SK-N-MC (cell line): ENCODE results near the gene TBC1D22A.
"Not testable (repeated sequence)": the region's sequence is repeated elsewhere in the genome, so short reads cannot be mapped to it uniquely, and the experiment has no call there.

Source experiments
- DNase-seq: peaks from one replicate; pipeline ENCODE4 v3.0.0-alpha.2; 2011; ENCODE audit warnings: low read depth, low spot score
- H3K27ac ChIP-seq: fragments of 200-600 bp; sonication (generic); 2 replicates; pipeline ENCODE4 v1.5.1; 2016; ENCODE audit warnings: mixed run types
- H3K36me3 ChIP-seq: fragments of 200-600 bp; sonication (generic); 2 replicates; pipeline ENCODE4 v1.6.1; 2017; ENCODE audit warnings: antibody characterized with exemption, low read length, mixed read lengths; ENCODE audit not compliant: insufficient read depth
- H3K4me3 ChIP-seq: fragments of 200-600 bp; sonication (generic); 2 replicates; pipeline ENCODE4 v1.5.1; 2016
- H3K9ac ChIP-seq: fragments of 200-600 bp; sonication (generic); 2 replicates; pipeline ENCODE4 v1.8.0; 2017; ENCODE audit warnings: mixed run types, mixed read lengths; ENCODE audit not compliant: insufficient read length
- H3K9me3 ChIP-seq: fragments of 200-600 bp; sonication (generic); 2 replicates; pipeline ENCODE4 v1.6.1; 2017; ENCODE audit warnings: low read depth, mild to moderate bottlenecking, antibody characterized with exemption, low read length, moderate library complexity, mixed read lengths
- EZH2 ChIP-seq: fragments of 200-600 bp; sonication (generic); IDR thresholded peaks from one replicate; pipeline ENCODE4 v1.6.1; 2017; ENCODE audit warnings: antibody characterized with exemption
- FOXP2 ChIP-seq: optimal IDR thresholded peaks from 2 replicates; pipeline ENCODE3; 2011; ENCODE audit warnings: mild to moderate bottlenecking, moderate library complexity; ENCODE audit not compliant: insufficient read depth; ENCODE audit errors: extremely low read length, control extremely low read depth
- POLR2AphosphoS5 ChIP-seq: IDR thresholded peaks from 2 replicates; pipeline ENCODE4 v1.6.1; 2012; ENCODE audit warnings: mild to moderate bottlenecking, low read depth, low read length, borderline replicate concordance

Gene TBC1D22A

DNA sequence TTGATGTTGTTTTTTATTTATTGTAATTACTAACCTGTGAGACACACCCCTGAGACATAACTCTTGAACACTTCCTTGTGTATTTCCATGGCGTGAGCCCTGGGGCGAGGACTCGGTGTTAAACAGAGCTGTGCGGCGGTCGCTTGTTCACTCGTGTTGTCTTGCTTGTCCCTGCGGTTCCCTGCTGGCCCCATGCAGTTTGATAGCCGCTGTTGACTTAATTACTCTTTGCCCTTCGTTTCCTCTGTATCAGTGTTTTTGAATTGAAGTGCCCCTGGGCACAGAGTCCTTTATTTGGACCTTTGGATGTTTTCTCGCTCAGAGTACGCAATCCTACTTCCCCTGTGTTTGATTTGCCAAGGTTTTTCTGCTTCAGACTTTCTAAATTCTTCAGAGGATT lies 52.7 kb downstream of the TBC1D22A start:
- TF ChIP-seq FOXP2 (no peak), POLR2AphosphoS5 (no peak)
- DNase-seq, result no peak
- Histone ChIP-seq H3K4me3 (no peak overlapping the region), H3K9ac (no peak overlapping the region), H3K9me3 (no peaks in the 10 kb centered on the region), H3K36me3 (no peaks in the 10 kb centered on the region), H3K27ac (no peak overlapping the region)

DNA sequence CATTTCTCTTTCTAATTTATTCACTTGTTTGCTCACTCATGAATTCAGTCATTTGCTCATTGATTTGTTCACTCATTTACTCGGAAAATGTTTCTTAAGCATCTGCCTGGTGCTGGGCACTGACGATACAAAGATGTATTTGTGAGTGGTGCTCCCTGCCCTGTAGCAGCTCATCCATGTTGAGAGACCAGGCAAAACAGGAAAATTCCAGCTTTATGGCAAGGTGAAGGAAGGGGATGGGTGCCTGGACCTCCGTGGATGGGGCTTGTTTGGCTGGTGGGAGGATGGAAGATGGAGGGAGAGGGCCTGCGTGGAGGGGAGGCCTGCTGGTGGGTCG lies 53.1 kb downstream of the TBC1D22A start:
- Histone ChIP-seq H3K9ac (no peak overlapping the region), H3K9me3 (no peaks in the 10 kb centered on the region), H3K36me3 (no peaks in the 10 kb centered on the region), H3K27ac (no peak overlapping the region), H3K4me3 (no peak overlapping the region)
- DNase-seq, result no peak
- TF ChIP-seq FOXP2 (no peak), EZH2 (no peak), POLR2AphosphoS5 (no peak)

DNA sequence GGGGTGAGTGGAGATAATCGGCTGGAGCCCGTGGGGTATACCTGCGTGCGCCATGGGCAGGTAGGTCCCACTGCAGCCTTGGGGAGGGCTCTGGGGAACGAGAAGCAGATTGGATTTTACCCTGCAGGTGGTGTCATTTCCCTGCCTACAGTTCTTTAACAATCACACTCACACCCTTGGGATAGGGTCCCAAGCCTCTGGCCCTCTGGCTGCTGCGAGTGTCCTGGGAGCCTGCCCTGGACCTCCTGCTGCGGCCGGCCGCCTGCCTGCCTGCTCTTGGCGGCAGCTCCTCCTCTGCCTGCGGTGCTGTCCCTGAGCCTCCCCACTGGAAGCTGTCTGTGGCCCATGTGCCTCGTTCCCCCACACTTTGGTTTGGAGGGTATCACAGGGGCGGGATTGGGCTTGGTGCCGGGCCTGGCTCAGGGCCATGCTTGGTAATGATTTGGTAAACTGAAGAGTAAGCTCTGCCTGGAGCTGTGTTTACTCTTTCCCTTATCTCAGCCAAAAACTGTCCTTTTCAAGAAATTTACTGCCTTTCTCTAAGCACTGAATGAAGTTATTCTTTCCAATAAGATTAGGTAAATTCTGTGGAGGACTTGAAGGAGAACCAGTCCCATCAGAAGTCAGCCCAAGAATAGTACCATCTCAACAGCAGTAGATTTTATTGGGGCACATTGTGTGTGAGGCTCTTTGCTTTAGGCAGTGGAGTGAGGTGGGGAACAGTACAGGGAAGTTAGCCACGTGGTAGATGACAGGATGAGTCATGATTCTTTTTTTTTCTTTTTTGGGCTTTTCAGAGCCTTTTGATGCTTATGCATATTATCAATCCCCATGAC lies 53.7 kb downstream of the TBC1D22A start:
- DNase-seq, result no peak
- H3K27ac ChIP-seq, result no peak overlapping the region
- H3K9me3 ChIP-seq, result no peaks in the 10 kb centered on the region
- H3K36me3 ChIP-seq, result no peaks in the 10 kb centered on the region
- no peak overlapping the region for H3K4me3 ChIP-seq
- no peak overlapping the region for H3K9ac ChIP-seq
- TF ChIP-seq FOXP2, result no peak
- TF ChIP-seq POLR2AphosphoS5, result no peak
- TF ChIP-seq EZH2, result no peak

DNA sequence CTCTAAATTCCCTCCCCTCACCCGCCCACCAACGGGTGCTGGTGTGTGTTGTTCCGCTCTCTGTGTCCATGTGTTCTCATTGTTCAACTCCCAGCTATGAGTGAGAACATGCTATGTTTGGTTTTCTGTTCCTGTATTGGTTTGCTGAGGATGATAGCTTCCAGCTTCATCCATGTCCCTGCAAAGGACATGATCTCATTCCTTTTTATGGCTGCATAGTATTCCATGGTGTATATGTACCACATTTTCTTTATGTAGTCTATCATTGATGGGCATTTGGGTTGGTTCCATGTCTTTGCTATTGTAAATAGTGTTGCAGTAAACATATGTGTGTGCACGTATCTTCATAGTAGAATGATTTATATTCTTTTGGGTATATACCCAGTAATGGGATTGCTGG lies 54.9 kb downstream of the TBC1D22A start:
- H3K9me3 ChIP-seq, DNase-seq: not testable (repeated sequence)

DNA sequence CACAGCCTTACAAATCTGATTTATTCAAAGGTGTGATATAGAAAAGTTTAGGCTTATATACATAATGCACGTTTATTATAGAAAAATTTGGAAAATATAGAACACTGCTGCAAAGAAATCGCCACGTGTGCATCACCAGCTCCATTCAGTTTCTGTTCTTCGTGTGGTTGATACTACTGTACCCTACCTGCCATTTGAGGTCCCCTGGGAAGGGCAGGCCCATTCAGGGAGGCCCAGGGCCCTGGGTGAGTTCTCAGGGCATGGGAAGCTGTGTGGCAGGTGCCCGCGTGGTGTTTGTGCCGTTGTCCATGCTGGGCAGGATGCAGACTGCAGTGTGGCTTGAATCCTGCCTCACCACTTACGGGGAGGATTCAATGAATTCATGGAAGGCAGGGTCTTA lies 60.8 kb downstream of the TBC1D22A start:
- no peaks in the 10 kb centered on the region for H3K36me3 ChIP-seq
- TF ChIP-seq POLR2AphosphoS5 (no peak), EZH2 (no peak), FOXP2 (no peak)
- H3K27ac ChIP-seq, result no peak overlapping the region
- H3K9ac ChIP-seq, result no peak overlapping the region
- DNase-seq, result no peak
- H3K4me3 ChIP-seq, result no peak overlapping the region
- no peaks in the 10 kb centered on the region for H3K9me3 ChIP-seq

More for the DNA sequence above, 54.9 kb downstream of the TBC1D22A start:
- H3K36me3 ChIP-seq, H3K4me3 ChIP-seq, H3K9ac ChIP-seq, H3K27ac ChIP-seq: not testable (repeated sequence)

DNA sequence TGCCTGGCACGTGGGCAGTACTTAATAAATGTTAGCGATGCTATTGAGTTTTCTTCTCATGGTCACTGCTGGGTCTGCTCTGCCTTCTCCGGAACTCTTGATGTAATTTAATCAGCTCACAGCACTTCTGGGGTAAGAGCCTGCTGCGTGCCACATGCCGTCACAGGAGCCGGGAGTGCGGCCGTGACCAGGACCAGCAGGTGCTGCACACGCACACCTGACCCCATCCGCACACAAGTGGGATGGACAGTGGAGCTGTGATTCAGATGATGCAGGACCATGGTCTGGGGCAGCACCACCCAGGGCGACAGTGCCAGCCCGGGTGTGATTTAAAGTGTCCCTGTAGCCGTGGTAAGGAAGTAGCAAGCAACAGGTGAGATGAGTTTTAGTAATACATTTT lies 61.2 kb downstream of the TBC1D22A start:
- Histone ChIP-seq H3K27ac (no peak overlapping the region), H3K9ac (no peak overlapping the region), H3K4me3 (no peak overlapping the region), H3K9me3 (no peaks in the 10 kb centered on the region), H3K36me3 (no peaks in the 10 kb centered on the region)
- DNase-seq, result no peak
- no peak for TF ChIP-seq EZH2
- TF ChIP-seq FOXP2, result no peak
- TF ChIP-seq POLR2AphosphoS5, result no peak

DNA sequence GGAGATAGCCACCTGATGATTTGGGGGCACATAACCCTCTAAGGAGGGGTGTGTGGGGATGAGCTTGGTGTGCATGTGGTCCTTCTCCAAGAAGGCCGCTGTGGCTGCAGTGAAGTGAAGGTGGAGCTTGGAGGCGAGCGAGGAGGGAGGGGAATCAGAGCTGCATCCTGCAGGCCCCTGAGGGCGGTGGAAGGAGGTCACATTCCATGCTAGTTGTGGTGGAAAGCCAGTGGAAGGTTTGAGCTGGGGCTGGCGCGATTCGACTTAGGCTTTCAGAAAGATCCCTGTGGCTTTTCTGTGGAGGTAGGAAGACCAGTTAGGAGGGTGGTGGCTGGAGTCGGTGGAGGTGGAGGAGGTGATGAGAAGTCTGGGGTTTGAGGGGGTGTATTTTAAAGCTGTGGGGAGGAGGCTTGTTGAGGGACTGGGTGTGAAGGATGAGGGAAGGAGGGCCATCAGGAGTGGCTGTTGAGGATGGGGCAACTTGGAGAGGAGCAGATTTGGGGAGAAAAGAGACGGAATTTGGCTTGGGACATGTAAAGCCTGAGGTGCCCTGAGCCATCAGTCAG lies 62.0 kb downstream of the TBC1D22A start:
- Histone ChIP-seq H3K9me3 (no peaks in the 10 kb centered on the region), H3K4me3 (no peak overlapping the region), H3K36me3 (no peaks in the 10 kb centered on the region), H3K27ac (no peak overlapping the region), H3K9ac (no peak overlapping the region)
- no peak for DNase-seq
- TF ChIP-seq POLR2AphosphoS5, result no peak
- TF ChIP-seq EZH2, result no peak
- TF ChIP-seq FOXP2, result no peak

DNA sequence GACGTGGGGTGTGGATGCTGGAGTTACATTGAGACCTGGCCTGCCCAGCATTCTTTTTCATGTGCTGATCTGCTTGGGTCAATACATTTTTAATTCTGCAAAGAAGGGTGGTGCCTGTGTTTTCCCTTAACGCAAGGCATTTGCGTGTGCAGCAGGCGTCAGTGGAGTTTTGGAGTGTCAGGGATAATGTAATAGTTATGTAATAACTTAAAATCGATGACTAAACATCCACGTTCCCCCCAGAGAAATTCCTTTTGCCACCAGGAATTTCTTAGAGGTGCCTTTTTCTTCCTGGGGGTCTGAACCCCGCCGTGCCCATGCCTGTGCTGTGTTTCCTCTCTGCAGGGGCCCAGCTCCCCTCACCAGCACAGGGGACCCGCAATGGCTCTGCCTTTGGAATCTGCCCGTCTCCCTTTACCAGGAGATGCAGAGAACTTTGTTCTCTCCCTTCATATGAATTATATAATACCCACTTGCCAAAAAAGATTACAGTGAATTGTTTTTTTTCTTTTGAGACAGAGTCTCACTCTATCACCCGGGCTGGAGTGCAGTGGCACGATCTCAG lies 62.6 kb downstream of the TBC1D22A start:
- TF ChIP-seq EZH2 (no peak), FOXP2 (no peak), POLR2AphosphoS5 (no peak)
- no peak for DNase-seq
- Histone ChIP-seq H3K27ac (no peak overlapping the region), H3K36me3 (no peaks in the 10 kb centered on the region), H3K9me3 (no peaks in the 10 kb centered on the region), H3K4me3 (no peak overlapping the region), H3K9ac (no peak overlapping the region)
